NOMO-1 (cell line): Measurements from ENCODE around the gene FRMD8.

Experiments used
- DNase-seq, 2 experiments: peaks; one replicate each; lab custom pipeline; 2025; ENCODE audit not compliant: unreplicated experiment in 2 of 2; lab: John Stamatoyannopoulos, UW

The FRMD8 gene

GRCh38 chr11:65423516-65424204, 37.2 kb downstream of the FRMD8 start:
- no peak for DNase-seq

- DNase-seq, result peak in 1 of 2 experiments; percentile 66
Measured at GRCh38 chr11:65424205-65425104, 38.0 kb downstream of the FRMD8 start.

- peak; percentile 86 to 89 for DNase-seq
Measured at GRCh38 chr11:65425105-65425970, 38.9 kb downstream of the FRMD8 start.

GRCh38 chr11:65425971-65426838, 39.8 kb downstream of the FRMD8 start:
- DNase-seq, result peak; percentile 69 to 100

GRCh38 chr11:65426839-65427690, 40.6 kb downstream of the FRMD8 start:
- DNase-seq, result no peak

- DNase-seq, result no peak
Measured at GRCh38 chr11:65427691-65428577, 41.5 kb downstream of the FRMD8 start.

- DNase-seq, result no peak
Measured at GRCh38 chr11:65428578-65429067, 42.2 kb downstream of the FRMD8 start.

- DNase-seq, result peak in 1 of 2 experiments; percentile 20
Measured at GRCh38 chr11:65429068-65429681, 42.7 kb downstream of the FRMD8 start.

GRCh38 chr11:65429724-65430405, 43.4 kb downstream of the FRMD8 start:
- peak; percentile 39 to 76 for DNase-seq

GRCh38 chr11:65430406-65431217, 44.2 kb downstream of the FRMD8 start:
- peak in 1 of 2 experiments; percentile 42 for DNase-seq

GRCh38 chr11:65431451-65432099, 45.1 kb downstream of the FRMD8 start:
- peak in 1 of 2 experiments; percentile 45 for DNase-seq

GRCh38 chr11:65432100-65432650, 45.7 kb downstream of the FRMD8 start:
- DNase-seq, result no peak

- peak in 1 of 2 experiments; percentile 34 for DNase-seq
Measured at GRCh38 chr11:65432686-65433582, 46.5 kb downstream of the FRMD8 start.

GRCh38 chr11:65433657-65434056, 47.2 kb downstream of the FRMD8 start:
- no peak for DNase-seq
